Psoas muscle (tissue), 8 donors: ENCODE data around the gene MPDZ. TPM values are rescaled to one million over a fixed set of nuclear protein-coding genes. Genes with fewer than 3 reads are reported as not detected.
A peak's percentile ranks its signal among the peaks of the same experiment; 100 is the strongest.

Experiments used
- ATAC-seq, 4 donors: fragments of 200-7000 bp; cut with Tn5 transposase; one replicate each; pipeline ENCODE4 v1.9.1; 2020; ENCODE audit warnings: moderate library complexity in 3 of 4, mild to moderate bottlenecking in 2 of 4
- DNase-seq, 2 donors: peaks; one replicate each; pipeline ENCODE4 v3.0.0-alpha.2; 2020
- H3K27ac ChIP-seq: fragments of 200-600 bp; one replicate; pipeline ENCODE4 v1.8.0; 2022
- H3K27me3 ChIP-seq, 3 donors: fragments of 200-600 bp in 1 of 3; one replicate each; pipeline versions ENCODE4 v1.6.1 to v1.8.0; 2013 to 2022; ENCODE audit warnings: low read length in 2 of 3, mild to moderate bottlenecking in 2 of 3, moderate library complexity in 1 of 3; ENCODE audit not compliant: insufficient read depth in 3 of 3
- H3K36me3 ChIP-seq, 2 donors: fragments of 200-600 bp in 1 of 2; one replicate each; pipeline versions ENCODE4 v1.6.1 to v1.8.0; 2013 to 2022; ENCODE audit warnings: low read depth in 1 of 2, mild to moderate bottlenecking in 1 of 2, moderate library complexity in 1 of 2; ENCODE audit not compliant: insufficient read depth in 1 of 2
- H3K4me1 ChIP-seq: fragments of 200-600 bp; one replicate; pipeline ENCODE4 v1.8.0; 2022
- H3K4me3 ChIP-seq: fragments of 200-600 bp; one replicate; pipeline ENCODE4 v1.8.0; 2022; ENCODE audit warnings: mild to moderate bottlenecking
- H3K9me3 ChIP-seq: fragments of 200-600 bp; one replicate; pipeline ENCODE4 v1.8.0; 2022
- WGBS, 3 donors: extraction: QIAGEN DNeasy Blood & Tissue Kit; methylation state at CpG; one replicate each; pipeline versions ENCODE4 v1.1.6 to v1.1.7; 2013; 5-methylcytosine and 5-hydroxymethylcytosine counted together
- intact Hi-C, 2 donors: fragments of 100-400 bp; cut with DNase I; formaldehyde crosslinking; loops; one replicate each; pipeline versions ENCODE4 v1.11.0 to v1.14.2; 2022
- polyA plus RNA-seq, 3 donors: library from polyadenylated mRNA; stranded (reverse); fragments of 200-250 nt; gene quantifications; one replicate each; pipeline ENCODE4 v1.2.3, GENCODE V29; 2013
- total RNA-seq, 4 donors: library from RNA; stranded (reverse); fragmentation: NEBNext Ultra II Directional in 2 of 4; extraction: Animal tissue kit (Norgen Biotek cat#: 25700) in 2 of 4; gene quantifications; one replicate each; pipeline versions ENCODE4 v1.2.1 to v1.2.4, GENCODE V29; 2021 to 2023
- TF ChIP-seq, protein P1 (sequence below): fragments of 200-600 bp; IDR thresholded peaks from one replicate; pipeline ENCODE4 v1.8.0; 2022; ENCODE audit warnings: antibody characterized with exemption
- donor health status: healthy with polysubstance abuse.
- donor health status: DM: no; HTN: no; CAD: no; lungs with moderate emphysema.
- donor health status: Bipolar disorder and iron deficiency.
- donor health status: healthy.
- donor health status: DM: yes; HTN: yes; CAD: no.
- donor health status: DM: no; HTN: no; CAD: no.
- donor health status: DM: no; HTN: no; CAD: no.
- donor health status: DM: yes; HTN: yes; CAD: no.

MPDZ gene
- total and polyA plus RNA-seq, 7 donors = 9.3 to 42.8 (median 23.1) TPM

DNA sequence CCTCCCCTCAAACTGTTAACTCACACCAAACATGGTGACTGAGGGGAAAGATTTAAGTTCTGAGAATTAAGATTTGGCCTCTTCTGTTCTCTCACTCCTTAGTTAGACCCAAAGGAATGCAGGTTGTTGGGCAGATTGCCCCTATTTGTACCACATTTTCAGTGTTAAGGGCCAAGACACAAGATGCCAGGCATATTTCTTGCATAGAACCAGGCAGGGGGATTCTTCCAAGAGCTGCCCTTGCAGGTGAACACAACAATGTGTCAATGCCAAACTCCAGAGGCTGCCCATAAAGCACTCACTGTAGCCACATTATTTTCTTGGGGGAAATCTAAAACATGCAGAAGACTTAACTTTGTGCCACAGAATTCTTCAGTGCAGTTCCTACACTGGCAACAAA, 14.7 kb downstream of the MPDZ start:
- Histone ChIP-seq H3K36me3 (no peaks in the 10 kb centered on the region), H3K27ac (no peak overlapping the region), H3K9me3 (no peaks in the 10 kb centered on the region), H3K27me3 (no peaks in the 10 kb centered on the region), H3K4me3 (no peak overlapping the region), H3K4me1 (peaks cover 31% of the 10 kb centered on the region)
- TF ChIP-seq, protein P1, sequence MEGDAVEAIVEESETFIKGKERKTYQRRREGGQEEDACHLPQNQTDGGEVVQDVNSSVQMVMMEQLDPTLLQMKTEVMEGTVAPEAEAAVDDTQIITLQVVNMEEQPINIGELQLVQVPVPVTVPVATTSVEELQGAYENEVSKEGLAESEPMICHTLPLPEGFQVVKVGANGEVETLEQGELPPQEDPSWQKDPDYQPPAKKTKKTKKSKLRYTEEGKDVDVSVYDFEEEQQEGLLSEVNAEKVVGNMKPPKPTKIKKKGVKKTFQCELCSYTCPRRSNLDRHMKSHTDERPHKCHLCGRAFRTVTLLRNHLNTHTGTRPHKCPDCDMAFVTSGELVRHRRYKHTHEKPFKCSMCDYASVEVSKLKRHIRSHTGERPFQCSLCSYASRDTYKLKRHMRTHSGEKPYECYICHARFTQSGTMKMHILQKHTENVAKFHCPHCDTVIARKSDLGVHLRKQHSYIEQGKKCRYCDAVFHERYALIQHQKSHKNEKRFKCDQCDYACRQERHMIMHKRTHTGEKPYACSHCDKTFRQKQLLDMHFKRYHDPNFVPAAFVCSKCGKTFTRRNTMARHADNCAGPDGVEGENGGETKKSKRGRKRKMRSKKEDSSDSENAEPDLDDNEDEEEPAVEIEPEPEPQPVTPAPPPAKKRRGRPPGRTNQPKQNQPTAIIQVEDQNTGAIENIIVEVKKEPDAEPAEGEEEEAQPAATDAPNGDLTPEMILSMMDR = no peak
- no peak for DNase-seq
- ATAC-seq = no peak
- intact Hi-C loops = no loop called here

DNA sequence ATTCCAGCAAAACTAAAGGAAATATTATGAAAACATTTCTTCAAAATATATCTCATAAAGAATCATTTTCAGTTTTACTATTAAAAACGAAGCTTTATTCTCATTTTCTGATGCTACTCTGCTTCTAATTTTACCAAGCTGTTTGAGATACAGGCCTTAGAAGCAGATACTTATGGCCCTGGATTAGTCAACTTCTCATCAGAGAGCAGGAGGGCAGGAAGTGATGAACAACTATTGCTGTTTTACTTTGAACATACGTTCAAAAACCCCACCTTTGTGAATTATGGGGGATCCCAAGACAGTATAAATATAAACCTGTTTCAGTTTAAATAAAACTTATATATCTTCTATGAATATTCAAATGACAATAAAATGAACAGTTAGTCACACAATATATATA, 16.0 kb downstream of the MPDZ start:
- Histone ChIP-seq H3K36me3 (no peaks in the 10 kb centered on the region), H3K4me3 (no peak overlapping the region), H3K27ac (no peak overlapping the region), H3K4me1 (peaks cover 33% of the 10 kb centered on the region), H3K9me3 (no peaks in the 10 kb centered on the region), H3K27me3 (no peaks in the 10 kb centered on the region)
- TF ChIP-seq, protein P1 = no peak
- WGBS, 3 donors = 64 to 76% (median 74%) methylated on average over 2 of the region's 2 CpGs
- intact Hi-C loops = no loop called here
- ATAC-seq (no peak), DNase-seq (no peak)

DNA sequence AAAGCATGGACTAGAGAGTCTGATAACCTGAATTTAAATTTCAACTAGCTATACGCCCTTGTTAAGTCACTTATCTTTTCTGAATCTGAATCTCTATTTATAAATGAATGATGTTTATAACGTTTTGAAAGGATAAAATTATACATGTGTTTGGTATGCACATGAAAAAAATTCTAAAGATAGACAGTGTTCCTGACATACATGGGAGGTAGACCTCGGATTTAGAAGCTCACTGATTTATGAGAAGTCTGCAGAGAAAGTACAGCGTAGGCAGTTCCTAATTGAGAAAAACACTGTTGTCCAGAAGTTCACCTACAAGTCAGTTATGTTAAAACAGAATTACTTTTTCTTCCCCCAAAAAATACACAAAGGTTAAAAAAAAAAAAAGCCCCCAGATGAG, 26.6 kb downstream of the MPDZ start:
- TF ChIP-seq, protein P1 = no peak
- Histone ChIP-seq H3K36me3 (no peaks in the 10 kb centered on the region), H3K9me3 (peaks cover 4% of the 10 kb centered on the region), H3K27me3 (no peaks in the 10 kb centered on the region), H3K4me3 (no peak overlapping the region), H3K4me1 (peaks cover 15% of the 10 kb centered on the region), H3K27ac (no peak overlapping the region)
- no peak for DNase-seq
- intact Hi-C loops = no loop called here
- WGBS, 3 donors = 46 to 60% (median 50%) methylated on average over 4 of the region's 4 CpGs
- peak in 3 of 4 donors; percentile 23 to 77 (median 57) for ATAC-seq

DNA sequence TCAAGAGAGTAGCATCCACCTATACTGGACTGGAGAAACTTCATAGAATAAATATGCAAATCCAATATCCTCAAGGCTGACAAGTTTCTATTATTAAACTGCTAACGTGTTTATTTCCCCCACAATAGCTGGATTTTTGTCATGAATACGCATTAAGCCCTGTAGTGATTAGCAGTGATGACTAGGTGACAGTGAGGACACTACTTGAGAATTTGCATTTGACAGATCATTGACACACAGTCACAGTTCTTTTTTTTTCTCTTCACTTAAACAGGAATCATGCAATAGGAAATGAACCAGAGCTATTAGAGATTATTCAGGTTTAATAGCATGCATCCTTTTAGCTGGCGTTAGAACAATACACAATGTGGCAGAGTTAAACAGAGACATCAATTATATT, 35.3 kb downstream of the MPDZ start:
- ATAC-seq (no peak), DNase-seq (no peak)
- no peak overlapping the region for H3K4me3 ChIP-seq
- TF ChIP-seq, protein P1 = no peak
- H3K4me1 ChIP-seq = no peaks in the 10 kb centered on the region
- H3K27ac ChIP-seq = no peak overlapping the region
- no peaks in the 10 kb centered on the region for H3K9me3 ChIP-seq
- peaks cover 0 to 49% of the 10 kb centered on the region in 2 donors for H3K36me3 ChIP-seq
- 81 to 87% (median 85%) methylated on average over 3 of the region's 3 CpGs for WGBS, 3 donors
- H3K27me3 ChIP-seq = no peaks in the 10 kb centered on the region
- intact Hi-C loops = no loop called here

DNA sequence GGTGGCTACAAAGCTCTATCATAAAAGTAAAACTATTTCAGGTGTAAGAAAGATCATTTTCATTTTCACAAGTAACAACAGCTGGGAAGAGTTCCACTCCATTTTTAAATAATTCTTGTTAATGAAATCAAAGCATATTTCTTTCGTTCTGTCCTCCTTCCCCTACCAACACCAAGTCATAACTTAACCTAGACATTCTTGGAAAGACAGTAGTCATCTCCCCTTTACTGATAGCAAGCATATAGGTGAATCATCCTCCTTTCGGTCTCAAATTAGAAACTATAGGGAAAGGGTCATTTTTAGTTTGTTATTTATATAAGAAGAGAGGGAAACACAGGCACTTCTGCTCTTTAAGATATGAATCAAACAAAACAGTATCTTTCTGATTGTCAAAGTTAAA, 38.2 kb downstream of the MPDZ start:
- H3K27me3 ChIP-seq = no peaks in the 10 kb centered on the region
- peaks cover 0 to 34% of the 10 kb centered on the region in 2 donors for H3K36me3 ChIP-seq
- intact Hi-C loops = no loop called here
- no peaks in the 10 kb centered on the region for H3K4me1 ChIP-seq
- no peak overlapping the region for H3K27ac ChIP-seq
- 94 to 95% (median 94%) methylated on average over 2 of the region's 2 CpGs for WGBS, 3 donors
- DNase-seq = no peak
- H3K4me3 ChIP-seq = no peak overlapping the region
- ATAC-seq = no peak
- H3K9me3 ChIP-seq = no peaks in the 10 kb centered on the region
- TF ChIP-seq, protein P1 = no peak
